Heart right ventricle (tissue), 16 donors: Measurements from ENCODE around the gene ZNF318. TPM values are rescaled to one million over a fixed set of nuclear protein-coding genes. Genes with fewer than 3 reads are reported as not detected.
"Not testable (repeated sequence)": the region's sequence is repeated elsewhere in the genome, so short reads cannot be mapped to it uniquely, and the experiment has no call there.

Experiments
- ATAC-seq, 8 donors: fragments of 200-7000 bp; cut with Tn5 transposase; one replicate each; pipeline ENCODE4 v1.9.1; 2020; ENCODE audit warnings: mild to moderate bottlenecking in 8 of 8, moderate library complexity in 8 of 8, moderate number of reproducible peaks in 1 of 8
- DNase-seq, 2 donors: peaks; one replicate each; pipeline ENCODE4 v3.0.0-alpha.2; 2020
- H3K27ac ChIP-seq, 10 donors: fragments of 200-600 bp; sonication (generic) in 2 of 10; one replicate each; pipeline versions ENCODE4 v1.5.0 to v1.8.0; 2020 to 2022; ENCODE audit warnings: mild to moderate bottlenecking in 3 of 10
- H3K27me3 ChIP-seq, 7 donors: fragments of 200-600 bp; one replicate each; pipeline ENCODE4 v1.8.0; 2021 to 2022; ENCODE audit warnings: mild to moderate bottlenecking in 2 of 7
- H3K36me3 ChIP-seq, 9 donors: fragments of 200-600 bp; sonication (generic) in 1 of 9; one replicate each; pipeline versions ENCODE4 v1.5.0 to v1.8.0; 2020 to 2022; ENCODE audit warnings: mild to moderate bottlenecking in 2 of 9
- H3K4me1 ChIP-seq, 9 donors: fragments of 200-600 bp; sonication (generic) in 1 of 9; one replicate each; pipeline versions ENCODE4 v1.5.0 to v1.8.0; 2020 to 2022; ENCODE audit warnings: mild to moderate bottlenecking in 4 of 9
- H3K4me3 ChIP-seq, 10 donors: fragments of 200-600 bp; sonication (generic) in 2 of 10; one replicate each; pipeline versions ENCODE4 v1.5.0 to v1.8.0; 2020 to 2022; ENCODE audit warnings: mild to moderate bottlenecking in 7 of 10, moderate library complexity in 2 of 10
- H3K9me3 ChIP-seq, 11 donors: fragments of 200-600 bp in 10 of 11; sonication (generic) in 2 of 11; one replicate each; pipeline versions ENCODE4 v1.5.0 to v1.8.0; 2013 to 2022; ENCODE audit warnings: mild to moderate bottlenecking in 2 of 11, control low read depth in 1 of 11, moderate library complexity in 1 of 11
- CTCF ChIP-seq, 9 donors: fragments of 200-600 bp; sonication (generic) in 2 of 9; IDR thresholded peaks; one replicate each; pipeline versions ENCODE4 v1.5.0 to v1.8.0; 2021 to 2022; ENCODE audit warnings: antibody characterized with exemption in 9 of 9, mild to moderate bottlenecking in 5 of 9, moderate library complexity in 1 of 9
- WGBS, 2 donors: extraction: QIAGEN DNeasy Blood & Tissue Kit; methylation state at CpG; one replicate each; pipeline ENCODE4 v1.1.7; 2013; ENCODE audit warnings: inconsistent platforms in 1 of 2; 5-methylcytosine and 5-hydroxymethylcytosine counted together
- intact Hi-C, 10 donors: fragments of 100-400 bp; cut with DNase I; formaldehyde crosslinking; loops; one replicate each; pipeline versions ENCODE4 v1.11.1 to v1.14.2; 2022
- polyA plus RNA-seq, 2 donors: library from polyadenylated mRNA; stranded (reverse); fragments of 200-250 nt; gene quantifications; one replicate each; pipeline ENCODE4 v1.2.3, GENCODE V29; 2013
- total RNA-seq, 10 donors: library from RNA; stranded (reverse); fragmentation: NEBNext Ultra II Directional in 3 of 10; extraction: Animal tissue kit (Norgen Biotek cat#: 25700) in 3 of 10; gene quantifications; one replicate each; pipeline versions ENCODE4 v1.2.1 to v1.2.4, GENCODE V29; 2021 to 2023
- donor health status: Arrhythmogenic right ventricular cardiomyopathy.
- donor health status: ischemic (EF 13 %, LVEDD 7.1; RV severe dilation, severe dysfunction).
- donor health status: healthy with polysubstance abuse.
- donor health status: DM: no; HTN: yes; CAD: no.
- donor health status: DM: no; HTN: no; CAD: no.
- donor health status: ischemic (EF 25% LVEDD 6.9; RV normal size, moderate dysfunction).
- donor health status: ischemic (EF 25% LVEDD 5.7; RV mildly dilated, moderate dysfunction).
- donor health status: healthy.
- donor health status: DM: yes; HTN: yes; CAD: no.
- donor health status: Ischemic cardiomyopathy.
- donor health status: ischemic (EF 35%, LVEDD 5.7; RV mildly dilated, moderate dysfunction).
- donor health status: nonischemic (EF 11% LVEDD 7.7; RV severe dilation, severe dysfunction).
- donor health status: DM: yes; HTN: yes; CAD: no.
- donor health status: PGD.
- donor health status: ischemic (EF 29% LVEDD 5.4; RV normal size, mild dysfunction).
- donor health status: nonischemic (EF 23%, LVEDD 6.1; RV moderate dilation, normal function).

The ZNF318 gene
- total and polyA plus RNA-seq, 12 donors: 3.4 to 20.4 (median 13.7) TPM

GRCh38 chr6:43375693-43376092, 6.2 kb upstream of the ZNF318 start:
- Histone ChIP-seq H3K36me3 (no peaks in the 10 kb centered on the region), H3K27ac (no peak overlapping the region), H3K4me1 (no peaks in the 10 kb centered on the region), H3K4me3 (no peak overlapping the region), H3K9me3 (no peaks in the 10 kb centered on the region), H3K27me3 (peaks cover 0 to 31% (median 0%) of the 10 kb centered on the region in 7 donors)
- TF ChIP-seq CTCF (IDR thresholded peaks at IDR 0.05): no peak
- ATAC-seq: no peak
- 86 to 90% methylated on average over 4 of the region's 4 CpGs for WGBS, 2 donors
- DNase-seq: no peak
- intact Hi-C loops: no loop called here

GRCh38 chr6:43373252-43373875, 3.9 kb upstream of the ZNF318 start:
- intact Hi-C loops: no loop called here

GRCh38 chr6:43370003-43370580, 645 bp upstream of the ZNF318 start:
- peaks cover 0 to 35% (median 23%) of the 10 kb centered on the region in 9 donors for H3K4me1 ChIP-seq
- H3K9me3 ChIP-seq, H3K27me3 ChIP-seq, DNase-seq, H3K36me3 ChIP-seq, intact Hi-C loops: not testable (repeated sequence)
- H3K27ac ChIP-seq: peak overlapping the region in 9 of 10 donors; percentile 83 to 96 (median 87)
- 45 to 46% methylated on average over 16 of the region's 16 CpGs for WGBS, 2 donors
- H3K4me3 ChIP-seq: peak overlapping the region in 9 of 10 donors; percentile 77 to 94 (median 83)
- ATAC-seq: peak in 1 of 8 donors; percentile 2

More at GRCh38 chr6:43373252-43373875, 3.9 kb upstream of the ZNF318 start:
- H3K27ac ChIP-seq: no peak overlapping the region
- H3K4me3 ChIP-seq: no peak overlapping the region
- no peak for DNase-seq
- TF ChIP-seq CTCF (IDR thresholded peaks at IDR 0.05): no peak
- no peaks in the 10 kb centered on the region for H3K9me3 ChIP-seq
- H3K36me3 ChIP-seq: no peaks in the 10 kb centered on the region
- H3K27me3 ChIP-seq: peaks cover 0 to 10% (median 0%) of the 10 kb centered on the region in 7 donors
- 84 to 85% methylated on average over 5 of the region's 5 CpGs for WGBS, 2 donors
- peaks cover 0 to 12% (median 8%) of the 10 kb centered on the region in 9 donors for H3K4me1 ChIP-seq
- no peak for ATAC-seq

- no peak for TF ChIP-seq CTCF (IDR thresholded peaks at IDR 0.05)
- Histone ChIP-seq H3K9me3 (no peaks in the 10 kb centered on the region), H3K4me3 (peak overlapping the region; percentile 56 to 94 (median 82)), H3K4me1 (peaks cover 0 to 35% (median 23%) of the 10 kb centered on the region in 9 donors), H3K36me3 (peaks cover 0 to 23% (median 9%) of the 10 kb centered on the region in 9 donors), H3K27me3 (no peaks in the 10 kb centered on the region), H3K27ac (peak overlapping the region; percentile 69 to 96 (median 87))
- WGBS, 2 donors: 1% methylated on average over 63 to 71 of the region's 71 CpGs
- DNase-seq (peak; percentile 53 to 66), ATAC-seq (peak in 5 of 8 donors; percentile 5 to 18 (median 9))
- intact Hi-C loops: loop anchor here in 6 of 10 donors (2.0 to 10.0 kb wide), 6 partner anchors 58 to 196 kb away; partner anchors contain the start of genes ABCC10 (in 3 of the 6) and SRF (in 1 of the 6)
Observed at GRCh38 chr6:43368259-43369160, 937 bp downstream of the ZNF318 start.
